Endothelial cell of umbilical vein (primary cell): ENCODE data around the gene C2CD4D.

Experiments
- EZH2 ChIP-seq: IDR thresholded peaks from 2 replicates; pipeline ENCODE4 v1.6.1; 2012; ENCODE audit warnings: borderline replicate concordance, low read depth, mild to moderate bottlenecking, moderate library complexity, low read length, inconsistent platforms; ENCODE audit not compliant: severe bottlenecking
- FOS ChIP-seq: IDR thresholded peaks from 2 replicates; pipeline ENCODE4 v1.6.1; 2011; ENCODE audit warnings: mild to moderate bottlenecking, low read length, moderate library complexity, borderline replicate concordance; ENCODE audit not compliant: insufficient read depth
- GATA2 ChIP-seq: IDR thresholded peaks from 2 replicates; pipeline ENCODE4 v1.7.0; 2011; ENCODE audit warnings: low read depth, mild to moderate bottlenecking, moderate library complexity, mixed read lengths, low read length; ENCODE audit not compliant: insufficient read length, insufficient read depth
- JUN ChIP-seq: IDR thresholded peaks from 2 replicates; pipeline ENCODE4 v1.6.1; 2011; ENCODE audit warnings: borderline replicate concordance, low read depth; ENCODE audit not compliant: insufficient read length, insufficient read depth
- MAX ChIP-seq: IDR thresholded peaks from 2 replicates; pipeline ENCODE4 v1.6.1; 2011; ENCODE audit not compliant: insufficient read depth, insufficient read length
- MYC ChIP-seq: IDR thresholded peaks from one replicate; pipeline ENCODE4 v1.6.1; 2011; ENCODE audit warnings: mild to moderate bottlenecking, low read depth, low read length
- POLR2A ChIP-seq: IDR thresholded peaks from 2 replicates; pipeline ENCODE4 v1.6.1; 2012; ENCODE audit warnings: low read depth, mild to moderate bottlenecking, control low read depth, low read length
- POLR2AphosphoS5 ChIP-seq: IDR thresholded peaks from 2 replicates; pipeline ENCODE4 v1.6.1; 2012; ENCODE audit warnings: low read depth, mild to moderate bottlenecking, control low read depth, low read length, moderate library complexity; ENCODE audit not compliant: insufficient read depth
- TF ChIP-seq, protein P1 (sequence below), 2 donors: IDR thresholded peaks; 1 replicate in 1 of 2; 2 replicates in 1 of 2; pipeline ENCODE4 v1.5.1; 2011; ENCODE audit warnings: low read length in 2 of 2, mild to moderate bottlenecking in 2 of 2, moderate library complexity in 2 of 2, control low read depth in 1 of 2, inconsistent platforms in 1 of 2, low read depth in 1 of 2; ENCODE audit not compliant: insufficient read depth in 1 of 2; ENCODE audit errors: extremely low read depth in 1 of 2

- no peak for TF ChIP-seq EZH2
- TF ChIP-seq, protein P1, sequence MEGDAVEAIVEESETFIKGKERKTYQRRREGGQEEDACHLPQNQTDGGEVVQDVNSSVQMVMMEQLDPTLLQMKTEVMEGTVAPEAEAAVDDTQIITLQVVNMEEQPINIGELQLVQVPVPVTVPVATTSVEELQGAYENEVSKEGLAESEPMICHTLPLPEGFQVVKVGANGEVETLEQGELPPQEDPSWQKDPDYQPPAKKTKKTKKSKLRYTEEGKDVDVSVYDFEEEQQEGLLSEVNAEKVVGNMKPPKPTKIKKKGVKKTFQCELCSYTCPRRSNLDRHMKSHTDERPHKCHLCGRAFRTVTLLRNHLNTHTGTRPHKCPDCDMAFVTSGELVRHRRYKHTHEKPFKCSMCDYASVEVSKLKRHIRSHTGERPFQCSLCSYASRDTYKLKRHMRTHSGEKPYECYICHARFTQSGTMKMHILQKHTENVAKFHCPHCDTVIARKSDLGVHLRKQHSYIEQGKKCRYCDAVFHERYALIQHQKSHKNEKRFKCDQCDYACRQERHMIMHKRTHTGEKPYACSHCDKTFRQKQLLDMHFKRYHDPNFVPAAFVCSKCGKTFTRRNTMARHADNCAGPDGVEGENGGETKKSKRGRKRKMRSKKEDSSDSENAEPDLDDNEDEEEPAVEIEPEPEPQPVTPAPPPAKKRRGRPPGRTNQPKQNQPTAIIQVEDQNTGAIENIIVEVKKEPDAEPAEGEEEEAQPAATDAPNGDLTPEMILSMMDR (IDR thresholded peaks at IDR 0.05; ENCODE audit: extremely low read depth in 1 of 2, insufficient read depth in 1 of 2, low read depth in 1 of 2, low read length in 2 of 2): no peak
- no peak for TF ChIP-seq MAX
- no peak for TF ChIP-seq JUN
- TF ChIP-seq POLR2A: no peak
- no peak for TF ChIP-seq MYC
- peak; percentile 77 for TF ChIP-seq FOS
- TF ChIP-seq POLR2AphosphoS5: no peak
- TF ChIP-seq GATA2: no peak
These were observed 28.3 kb upstream of the C2CD4D start for GRCh38 chr1:151867765-151868411.
